Measurements from ENCODE around the gene IL24.
"Not testable (repeated sequence)": the region's sequence is repeated elsewhere in the genome, so short reads cannot be mapped to it uniquely, and the experiment has no call there.

Gene IL24

GRCh38 chr1:206905295-206906164 is 8.3 kb downstream of the IL24 start:
- DNase-seq: no peak

GRCh38 chr1:206907304-206907991 is 10.2 kb downstream of the IL24 start:
- no peak for DNase-seq

- no peak for DNase-seq
Measured at GRCh38 chr1:206908038-206908437, 10.8 kb downstream of the IL24 start.

- DNase-seq: peak; percentile 92
Measured at GRCh38 chr1:206909161-206909882, 12.1 kb downstream of the IL24 start.

GRCh38 chr1:206909883-206910318 is 12.7 kb downstream of the IL24 start:
- DNase-seq: no peak

GRCh38 chr1:206911064-206911663 is 13.9 kb downstream of the IL24 start:
- peak; percentile 71 for DNase-seq

GRCh38 chr1:206912445-206913095 is 15.3 kb downstream of the IL24 start:
- DNase-seq: peak; percentile 93

- no peak for DNase-seq
Measured at GRCh38 chr1:206913766-206914537, 16.7 kb downstream of the IL24 start.

- no peak for DNase-seq
Measured at GRCh38 chr1:206915030-206915735, 17.9 kb downstream of the IL24 start.

- no peak for DNase-seq
Measured at GRCh38 chr1:206916000-206916709, 18.9 kb downstream of the IL24 start.

GRCh38 chr1:206918076-206918475 is 20.8 kb downstream of the IL24 start:
- no peak for DNase-seq

- DNase-seq: no peak
Measured at GRCh38 chr1:206921772-206922265, 24.6 kb downstream of the IL24 start, which contains the start of gene FCMR. Gene FCMR (minus strand): TSS chr1:206921941. CDS start chr1:206921854, 87 bp downstream.

- DNase-seq: no peak
Measured at GRCh38 chr1:206922524-206922923, 25.3 kb downstream of the IL24 start.

GRCh38 chr1:206923009-206923960 is 26.0 kb downstream of the IL24 start:
- no peak for DNase-seq

- DNase-seq: not testable (repeated sequence)
Measured at GRCh38 chr1:206923961-206924557, 26.8 kb downstream of the IL24 start.

GRCh38 chr1:206924592-206925105 is 27.4 kb downstream of the IL24 start:
- no peak for DNase-seq

GRCh38 chr1:206925106-206925736 is 28.0 kb downstream of the IL24 start:
- DNase-seq: peak; percentile 17

GRCh38 chr1:206926286-206926685 is 29.0 kb downstream of the IL24 start:
- no peak for DNase-seq

Measured in NCI-H69 (cell line).